ENCODE results near the gene HDAC5.
"Not testable (repeated sequence)": the region's sequence is repeated elsewhere in the genome, so short reads cannot be mapped to it uniquely, and the experiment has no call there.

The HDAC5 gene

DNA sequence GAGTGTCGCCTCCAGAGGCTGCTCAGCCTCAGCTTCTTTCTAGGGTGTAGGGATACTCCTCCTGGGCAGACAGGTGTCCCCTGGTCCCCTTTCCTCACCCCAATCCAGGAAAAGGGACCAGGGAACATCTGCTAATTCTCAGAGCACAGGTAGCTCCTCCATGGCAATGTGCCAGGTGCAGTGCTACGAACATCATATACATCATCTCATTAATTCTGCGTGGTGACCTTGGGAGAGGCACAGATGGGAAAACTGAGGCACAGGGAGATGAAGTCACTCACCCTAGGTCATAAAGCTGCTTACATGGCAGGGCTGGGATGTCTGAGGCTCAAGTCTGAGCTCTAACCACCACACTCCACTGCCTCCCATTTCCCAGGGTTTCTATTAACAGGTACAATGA, 11.7 kb downstream of the HDAC5 start:
- no peak for DNase-seq (ENCODE audit: low read depth)

DNA sequence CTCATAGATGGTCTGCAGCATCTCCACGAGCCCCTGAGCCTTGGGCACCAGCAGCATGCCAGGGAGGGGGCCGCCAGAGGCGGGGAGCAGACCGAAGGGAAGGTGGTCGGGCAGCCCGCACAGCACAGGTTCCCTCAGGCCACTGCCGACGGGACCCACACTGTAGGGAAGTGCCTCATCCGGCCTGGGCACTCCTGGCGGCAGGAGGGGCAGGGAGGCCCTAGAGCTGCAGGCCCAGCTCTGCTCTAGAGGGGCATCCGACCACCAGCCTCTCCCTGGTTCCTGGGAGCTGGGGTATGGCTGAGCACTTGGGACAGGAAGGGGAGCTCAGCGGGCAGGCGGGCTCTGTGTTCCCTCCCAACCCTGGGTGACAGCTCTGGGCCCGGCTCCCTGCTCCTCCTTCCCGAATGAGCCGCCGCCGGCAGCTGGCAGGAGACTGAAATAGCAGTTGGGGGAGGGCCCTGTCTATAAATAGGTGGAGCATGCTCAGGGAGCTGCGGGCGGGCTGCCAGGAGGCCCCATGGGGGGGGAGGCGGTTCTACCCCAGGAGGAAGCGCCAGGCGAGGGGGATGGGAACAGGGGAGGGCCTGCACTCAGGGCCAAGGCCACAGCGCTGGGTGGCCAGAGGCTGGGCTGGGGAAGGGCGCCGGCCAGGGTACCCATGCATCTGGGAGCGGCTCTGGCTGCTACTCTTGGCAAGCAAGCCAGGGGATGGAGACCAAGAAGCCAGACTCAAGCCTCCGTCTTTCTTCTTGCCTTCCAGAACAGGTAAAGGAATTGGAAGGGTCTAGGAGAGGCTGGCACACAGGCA, 12.4 kb downstream of the HDAC5 start:
- DNase-seq (ENCODE audit: low read depth) = peak; percentile 37

DNA sequence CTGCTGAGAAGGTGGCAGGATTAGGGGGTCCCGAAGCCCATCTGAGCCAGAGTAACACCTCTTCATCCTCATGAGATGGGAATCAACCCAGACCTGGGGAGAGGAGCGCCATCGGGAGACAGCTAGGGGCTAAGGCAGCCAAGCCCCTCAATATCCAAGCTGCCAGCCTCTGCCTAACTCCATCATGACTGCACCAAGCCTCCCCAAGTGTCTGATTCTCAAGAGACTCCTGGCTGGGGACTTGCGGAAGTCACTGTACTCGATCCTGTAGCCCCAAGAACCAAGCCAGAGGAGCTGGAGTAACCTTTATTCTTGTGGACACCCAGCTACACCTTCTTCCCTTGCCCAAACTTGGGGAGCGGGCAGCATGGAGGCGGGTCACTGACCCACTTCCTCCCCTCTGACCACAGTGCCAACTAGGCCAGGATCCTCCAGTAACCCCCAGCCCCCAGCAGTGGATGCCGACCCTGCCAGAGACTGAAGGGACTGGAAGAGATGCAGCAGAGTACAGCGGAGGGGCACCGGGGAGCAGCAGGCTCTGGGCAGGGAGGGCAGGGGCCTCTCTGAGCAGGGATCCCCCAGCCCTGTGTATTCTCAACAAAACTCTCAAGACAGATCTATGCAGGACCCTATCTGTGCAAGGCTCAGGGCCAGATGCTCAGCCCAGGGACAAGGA, 13.3 kb downstream of the HDAC5 start:
- DNase-seq (ENCODE audit: low read depth) = no peak

DNA sequence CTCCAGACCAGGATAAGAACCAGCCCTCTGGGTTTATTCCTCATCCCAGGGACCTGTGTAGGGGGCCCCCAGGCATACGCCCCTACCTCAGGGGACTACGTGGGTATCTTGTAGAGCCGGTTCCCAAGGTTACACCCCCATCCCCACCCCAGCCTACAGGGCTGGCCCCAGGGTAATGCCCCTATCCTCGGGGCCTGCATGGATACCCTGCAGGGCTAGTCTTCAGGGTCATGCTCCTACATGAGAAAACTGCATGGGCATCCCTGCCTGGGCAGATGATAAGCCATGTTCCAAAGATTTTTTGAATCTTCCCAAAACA, 14.2 kb downstream of the HDAC5 start:
- no peak for DNase-seq (ENCODE audit: low read depth)

DNA sequence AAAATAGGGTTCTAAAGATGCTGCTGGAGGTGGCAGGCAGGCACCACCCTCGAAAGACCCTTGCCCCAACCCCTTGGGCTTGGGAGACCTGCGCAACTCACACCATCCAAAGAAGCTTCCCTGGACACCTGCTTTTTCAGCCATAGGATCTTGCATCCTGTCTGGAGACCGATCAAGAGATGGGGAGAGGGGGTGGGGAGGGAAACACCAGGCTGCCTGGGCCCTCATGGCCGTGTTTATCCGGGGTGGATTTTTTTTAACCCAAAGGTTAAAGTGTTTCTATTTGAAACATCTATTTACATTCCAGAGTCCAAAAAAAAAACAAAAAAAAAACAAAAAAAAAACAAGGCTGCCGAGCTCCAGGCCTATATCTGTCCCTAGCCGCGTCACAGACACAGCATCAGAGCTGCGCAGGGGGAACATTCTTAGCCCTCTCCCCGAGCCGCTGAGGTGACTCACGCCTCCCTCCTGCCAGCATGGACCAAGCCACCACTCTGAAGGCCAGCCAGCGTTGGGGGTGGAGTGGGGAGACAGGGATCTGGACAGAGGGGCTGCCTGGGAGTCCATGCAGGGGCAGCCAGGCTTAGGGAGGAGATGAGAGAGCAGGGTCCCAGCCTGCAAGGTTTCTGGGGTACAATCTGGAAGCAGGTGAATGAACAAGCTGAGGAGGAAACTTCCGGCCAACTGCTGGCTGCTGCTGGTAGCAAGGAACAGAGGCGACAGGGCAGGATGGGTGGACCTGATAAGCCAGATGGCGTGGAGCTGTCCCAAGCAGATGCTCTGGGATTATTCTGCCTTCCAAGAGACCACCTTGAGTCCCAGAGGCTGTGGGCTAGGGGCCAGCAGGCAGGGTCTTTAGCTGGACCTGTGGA, 14.8 kb downstream of the HDAC5 start:
- no peak for DNase-seq (ENCODE audit: low read depth)

DNA sequence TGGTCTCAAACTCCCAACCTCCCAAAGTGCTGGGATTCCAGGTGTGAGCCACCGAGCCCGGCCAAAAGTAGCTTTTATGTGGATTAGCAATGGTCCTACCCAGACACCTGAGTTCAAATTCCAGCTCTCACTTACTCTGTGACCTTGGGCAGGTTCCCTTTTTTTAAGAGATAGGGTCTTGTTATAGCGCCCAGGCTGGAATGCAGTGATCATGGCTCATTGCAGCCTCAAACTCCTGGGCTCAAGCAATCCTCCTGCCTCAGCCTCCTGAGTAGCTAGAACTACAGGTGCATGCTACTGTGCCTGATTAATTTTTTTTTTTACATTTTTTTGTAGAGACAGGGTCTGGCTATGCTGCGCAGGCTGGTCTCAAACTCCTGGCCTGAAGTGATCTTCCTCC, 16.6 kb downstream of the HDAC5 start:
- no peak for DNase-seq (ENCODE audit: low read depth)

DNA sequence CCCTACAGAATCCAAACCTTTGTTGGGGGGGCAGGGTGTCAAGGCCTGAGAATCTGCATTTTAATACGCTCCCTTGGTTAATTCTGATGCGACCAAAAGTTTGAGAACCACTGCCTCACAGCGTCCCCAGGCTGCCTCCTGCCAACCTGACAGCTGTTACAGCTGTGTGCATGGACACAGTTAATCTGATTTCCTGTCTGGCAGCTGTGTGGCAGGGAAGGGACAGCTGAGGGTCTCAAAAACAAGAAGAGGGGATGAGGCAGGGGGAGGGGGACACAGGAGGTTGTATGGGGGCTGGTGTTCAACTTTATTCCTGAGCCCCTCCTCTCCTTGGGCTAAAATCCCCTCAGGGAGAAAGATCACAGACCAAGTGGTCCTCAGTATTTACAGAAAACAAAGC, 17.5 kb downstream of the HDAC5 start:
- DNase-seq (ENCODE audit: low read depth) = no peak

DNA sequence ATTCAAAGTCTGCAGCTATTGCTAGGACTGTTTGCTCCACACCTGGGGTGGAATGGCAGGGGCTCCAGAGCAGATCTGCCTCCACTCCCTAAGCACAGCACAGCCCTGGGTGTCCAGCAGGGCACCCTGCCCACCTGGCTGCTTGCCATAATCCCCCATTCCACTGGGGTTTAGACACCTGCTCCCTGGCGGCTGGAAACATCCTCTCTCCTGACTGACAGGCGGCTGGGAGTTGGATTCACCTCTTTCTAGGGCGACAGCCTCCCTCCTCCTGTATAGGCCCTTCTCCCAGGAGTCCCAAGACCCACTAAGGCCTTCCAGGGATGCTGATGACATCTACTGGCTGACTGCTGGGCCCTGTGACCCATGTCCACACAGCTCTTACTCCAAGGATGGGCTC, 18.0 kb downstream of the HDAC5 start:
- DNase-seq (ENCODE audit: low read depth) = no peak

DNA sequence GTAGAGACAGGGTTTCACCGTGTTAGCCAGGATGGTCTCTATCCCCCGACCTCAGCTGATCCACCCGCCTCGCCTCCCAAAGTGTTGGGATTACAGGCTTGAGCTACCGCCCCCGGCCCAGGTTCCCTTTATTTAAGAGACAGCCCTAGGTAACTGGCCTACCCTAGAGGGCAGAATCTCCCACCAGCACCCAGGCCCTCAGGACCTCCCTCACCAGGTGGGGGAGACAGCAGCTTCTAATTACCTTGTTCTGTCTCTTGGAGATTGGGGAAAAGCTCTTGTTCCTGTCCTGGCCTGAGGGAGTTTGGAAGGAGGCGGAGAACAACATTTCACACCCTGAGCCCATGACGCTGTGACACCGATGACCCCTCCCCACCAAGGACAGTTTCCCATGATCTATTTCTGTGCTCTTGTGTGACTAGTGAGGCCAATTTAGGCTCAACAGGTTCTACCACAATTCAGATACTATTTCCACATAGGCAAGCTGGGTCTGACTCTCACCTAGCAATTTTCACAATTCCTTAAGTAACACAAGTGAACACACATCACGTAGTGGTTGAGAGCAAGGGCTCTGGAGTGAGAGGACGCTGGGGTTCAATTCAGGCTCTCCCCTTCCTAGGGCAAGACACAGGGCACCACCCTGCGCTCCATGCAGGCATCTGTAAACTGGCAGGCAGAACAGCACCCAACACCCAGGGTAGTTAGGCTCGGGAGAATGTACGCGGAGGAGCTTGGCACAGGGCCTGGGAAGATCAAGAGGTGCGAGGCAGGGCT, 20.4 kb downstream of the HDAC5 start:
- DNase-seq (ENCODE audit: low read depth) = no peak

DNA sequence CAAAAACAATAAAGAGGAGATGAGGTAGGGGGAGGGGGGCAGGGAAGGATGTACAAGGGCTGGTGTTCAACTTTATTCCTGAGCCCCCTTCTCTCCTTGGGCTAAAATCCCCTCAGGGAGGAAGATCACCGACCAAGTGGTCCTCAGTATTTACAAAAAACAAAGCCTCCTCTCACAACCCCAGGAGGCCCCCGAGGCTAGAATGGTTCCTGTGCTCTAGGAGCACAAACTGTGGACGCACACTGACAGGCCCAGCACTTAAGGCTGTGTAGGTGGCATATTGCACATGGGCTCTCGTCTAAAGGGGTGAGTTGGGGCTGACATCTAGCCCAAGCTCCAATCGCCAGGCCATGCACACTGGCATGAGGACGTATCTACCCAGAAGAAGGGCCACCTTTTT, 21.6 kb downstream of the HDAC5 start:
- DNase-seq (ENCODE audit: low read depth) = not testable (repeated sequence)

DNA sequence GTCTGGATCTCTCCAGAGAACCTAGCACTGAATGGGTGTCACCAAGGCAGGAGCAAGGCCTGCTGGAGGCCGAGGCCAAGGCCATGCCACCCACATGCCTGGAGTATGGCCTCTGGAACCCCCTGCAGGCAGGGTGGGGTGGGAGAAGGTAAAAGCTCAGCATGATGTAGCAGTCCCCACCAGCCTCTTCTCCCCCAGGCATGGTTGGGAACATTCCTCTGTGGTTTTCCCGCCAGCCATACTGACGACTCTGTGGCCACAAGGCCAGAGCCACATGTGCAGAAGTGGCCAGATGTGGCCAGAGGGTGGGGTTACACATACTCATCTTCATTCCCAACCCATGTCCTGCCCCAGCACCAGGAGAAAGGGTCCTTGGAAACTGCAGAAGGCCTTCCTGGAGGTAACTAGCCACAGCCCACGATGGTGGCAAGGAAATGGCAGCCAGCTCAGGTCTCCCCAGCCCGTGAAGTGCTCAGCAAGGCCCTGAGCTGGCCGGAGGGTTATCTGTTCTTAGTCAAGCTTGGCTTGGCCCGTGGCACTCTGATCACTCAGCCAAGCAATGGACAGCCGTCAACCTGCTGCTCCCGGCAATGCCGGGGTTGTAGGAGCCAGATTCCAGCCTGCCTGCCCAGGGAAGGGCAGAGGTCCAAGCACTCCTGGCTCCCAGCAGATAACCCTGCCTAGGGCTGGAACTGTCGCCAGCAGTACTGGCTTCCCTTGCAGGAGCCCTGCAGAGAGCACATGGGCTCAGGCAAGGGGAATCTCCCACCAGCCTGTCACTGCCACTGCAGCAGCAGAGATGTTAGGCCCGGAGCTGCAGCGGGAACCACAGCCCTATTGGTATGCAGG, 26.1 kb downstream of the HDAC5 start:
- DNase-seq (ENCODE audit: low read depth) = no peak

DNA sequence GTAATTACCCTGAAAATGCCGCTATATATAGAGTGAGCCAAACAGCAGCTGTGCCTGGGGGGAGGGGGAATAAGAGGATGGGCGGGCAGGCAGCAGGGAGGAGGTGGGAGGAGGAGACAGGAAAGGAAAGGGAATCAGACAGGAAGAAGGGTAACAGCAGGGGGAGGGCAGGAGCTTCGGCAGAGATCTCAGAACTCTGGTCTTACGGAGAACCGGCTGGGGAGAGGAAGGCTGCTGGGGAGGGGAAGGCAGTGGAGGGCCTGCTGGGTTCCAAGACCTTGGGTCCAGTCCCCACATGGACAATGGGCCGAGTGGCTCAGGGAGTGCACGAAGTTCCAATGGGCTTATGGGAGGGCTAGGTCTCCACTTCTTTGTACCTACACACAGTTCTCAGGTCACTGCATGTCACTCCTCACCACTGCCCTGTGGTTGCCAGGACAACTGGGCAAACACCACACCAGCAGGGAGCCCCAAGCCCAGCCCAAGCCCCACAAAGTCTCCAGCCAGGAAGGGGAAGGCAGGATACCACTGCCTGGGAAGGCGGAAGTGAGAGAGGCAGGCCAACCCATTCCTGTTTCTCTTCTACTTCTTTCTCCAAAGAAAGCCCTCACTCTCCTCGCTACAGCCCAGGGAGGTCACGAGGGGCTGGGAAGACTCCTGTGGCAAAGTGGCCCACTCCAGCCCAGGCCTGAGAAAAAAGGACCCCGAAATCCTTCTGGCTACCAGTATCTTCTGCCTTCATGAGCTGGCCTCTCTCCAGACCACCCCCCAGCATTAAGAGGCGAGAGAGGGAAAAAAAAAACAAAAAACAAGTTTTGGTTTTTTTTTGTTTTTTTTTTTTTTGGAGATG, 27.6 kb downstream of the HDAC5 start:
- DNase-seq (ENCODE audit: low read depth) = no peak

DNA sequence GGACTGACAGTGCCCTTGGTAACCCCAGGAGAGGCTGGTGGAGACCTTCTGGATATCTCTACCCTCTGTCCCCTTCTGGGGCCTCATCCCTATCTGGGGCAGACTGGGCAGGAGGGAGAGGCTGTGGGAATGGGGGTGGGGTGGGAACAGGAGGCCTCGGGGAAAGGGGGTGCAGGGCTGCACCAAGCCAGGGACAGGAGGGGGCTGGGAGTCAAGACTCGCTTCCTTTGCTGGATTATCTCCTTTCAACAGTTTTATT, 28.1 kb downstream of the HDAC5 start:
- no peak for DNase-seq (ENCODE audit: low read depth)

DNA sequence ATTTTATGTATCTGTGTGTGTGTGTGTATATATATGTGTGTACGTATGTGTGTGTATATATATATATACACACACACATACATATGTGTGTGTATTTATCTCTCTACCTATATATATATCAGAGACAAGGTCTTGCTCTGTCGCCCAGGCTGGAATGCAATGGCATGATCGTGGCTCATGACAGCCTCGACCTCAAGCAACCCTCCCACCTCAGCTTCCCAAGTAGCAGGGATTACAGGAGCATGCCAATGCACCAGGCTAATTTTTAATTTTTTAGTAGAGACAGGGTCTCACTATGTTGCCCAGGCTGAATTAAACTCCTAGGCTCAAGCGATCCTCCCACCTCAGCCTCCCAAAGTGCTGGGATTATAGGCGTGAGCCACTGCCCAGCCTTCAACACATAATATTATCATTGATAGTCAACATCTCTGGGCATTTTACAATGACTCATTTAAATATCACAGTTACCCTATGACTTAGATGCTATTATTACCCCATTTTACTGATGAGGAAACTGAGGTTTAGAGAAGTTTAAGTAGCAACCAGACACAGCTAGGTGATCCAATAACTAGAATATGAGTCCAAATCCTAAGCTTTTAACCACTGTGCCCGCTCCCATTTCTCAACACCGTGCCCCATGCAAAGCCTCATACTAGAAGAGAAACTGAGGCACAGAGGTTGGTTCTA, 28.6 kb downstream of the HDAC5 start:
- no peak for DNase-seq (ENCODE audit: low read depth)

DNA sequence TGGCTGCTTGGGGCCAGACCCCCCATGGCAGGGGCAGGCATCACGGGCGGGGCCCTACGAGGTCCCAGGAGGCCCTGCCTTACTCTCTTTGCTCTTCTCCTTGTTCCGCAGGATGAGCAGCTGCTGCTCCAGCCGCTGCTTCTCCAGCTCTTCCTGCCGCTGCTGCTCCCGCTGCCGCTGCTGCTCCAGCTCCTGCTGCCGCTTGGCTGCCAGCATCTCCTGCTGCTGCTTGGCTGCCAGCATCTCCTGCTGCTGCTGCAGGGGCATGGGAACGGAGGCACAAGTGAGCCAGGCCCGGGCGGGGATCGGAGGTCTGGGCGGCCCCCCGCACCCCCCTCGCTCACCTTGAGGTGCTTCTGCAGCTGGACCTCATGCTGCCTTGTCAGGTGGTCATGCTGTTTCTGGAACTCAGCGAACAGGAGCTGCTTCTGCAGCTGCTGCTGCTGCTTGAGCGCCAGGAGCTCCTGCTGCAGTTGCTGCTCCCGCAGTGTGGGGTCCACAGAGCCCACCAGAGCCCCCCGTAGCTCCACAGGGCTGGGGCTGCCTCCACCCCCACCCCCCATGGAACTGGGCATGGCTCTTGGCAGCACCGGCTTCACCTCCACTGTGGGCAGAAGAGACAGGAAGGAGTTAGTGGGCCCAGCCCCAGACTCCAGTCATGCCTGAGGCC, 30.1 kb downstream of the HDAC5 start:
- no peak for DNase-seq (ENCODE audit: low read depth)

DNA sequence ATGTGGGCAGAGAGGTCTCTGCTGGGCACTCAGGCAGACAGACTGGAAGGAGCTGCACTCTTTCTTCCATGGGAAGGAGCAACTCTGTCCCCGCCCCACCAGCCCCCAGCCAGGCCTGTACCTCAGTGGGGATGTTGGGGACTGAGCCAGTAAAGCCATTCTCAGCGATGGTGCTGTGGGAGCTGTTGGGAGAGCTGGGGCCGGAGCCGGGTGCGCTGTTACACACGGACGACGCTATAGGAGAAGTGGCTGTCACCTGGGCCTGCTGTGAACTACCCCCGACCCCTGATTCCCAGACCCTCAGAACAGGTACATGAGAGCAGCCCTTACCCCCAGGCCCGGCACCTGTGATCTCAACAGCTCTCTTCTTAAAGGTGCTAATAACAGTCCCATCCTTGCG, 31.4 kb downstream of the HDAC5 start:
- DNase-seq (ENCODE audit: low read depth) = no peak

DNA sequence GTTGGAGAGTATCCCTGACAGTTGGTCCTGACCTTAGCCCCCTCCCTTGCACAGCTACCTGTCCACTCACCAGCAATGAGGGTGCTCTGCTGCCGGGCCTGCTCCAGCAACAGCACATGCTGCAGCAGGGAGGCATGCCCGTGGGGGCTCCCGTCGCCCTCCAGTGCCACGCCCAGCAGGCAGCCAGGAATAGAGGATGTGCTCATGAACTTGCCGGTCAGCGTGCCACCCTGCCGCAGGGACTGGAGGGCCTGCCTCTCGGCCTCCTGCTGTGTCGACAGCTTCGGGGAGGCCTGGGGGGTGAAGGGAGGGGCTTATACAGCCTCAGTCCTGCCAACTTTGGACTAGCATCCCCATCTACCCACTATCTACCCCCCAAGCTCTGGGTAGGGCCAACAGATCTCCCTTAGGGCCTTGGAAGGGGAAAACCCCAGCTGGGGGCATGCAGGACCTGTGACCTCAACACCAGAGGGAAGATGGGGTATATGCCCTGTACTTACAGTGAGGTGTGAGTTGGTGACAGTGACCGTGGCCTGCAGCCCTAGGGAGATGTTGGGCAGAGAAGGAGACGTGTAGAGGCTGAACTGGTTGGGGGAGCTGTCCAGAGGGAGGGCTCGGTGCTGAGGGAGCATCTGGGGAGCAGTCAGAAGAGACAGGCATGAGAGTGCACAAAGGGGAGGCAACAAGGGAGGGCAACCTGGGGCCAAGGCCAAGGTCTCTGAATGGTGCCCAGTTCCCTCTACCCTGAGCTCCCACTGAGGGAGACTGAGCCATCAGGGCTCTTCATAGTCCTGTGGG, 32.0 kb downstream of the HDAC5 start:
- DNase-seq (ENCODE audit: low read depth) = no peak

DNA sequence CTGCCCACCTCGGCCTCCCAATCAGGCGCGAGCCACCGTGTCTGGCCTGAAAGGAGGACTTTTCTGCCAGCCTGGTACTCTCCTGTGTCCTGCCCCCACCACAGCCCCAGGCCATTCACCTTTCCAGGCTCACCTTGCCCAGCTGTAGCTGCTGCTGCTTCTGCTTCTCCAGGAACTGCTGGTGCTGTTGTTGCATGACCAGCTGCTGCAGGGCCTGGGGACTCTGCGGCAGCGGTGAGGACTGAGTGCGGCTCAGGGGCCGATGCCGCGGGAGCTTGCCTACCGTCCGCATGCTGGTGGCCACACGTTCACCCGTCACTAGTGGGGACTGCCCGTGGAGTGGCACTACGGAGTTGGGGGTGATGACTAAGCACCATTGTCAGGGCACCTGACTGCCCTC, 35.2 kb downstream of the HDAC5 start:
- DNase-seq (ENCODE audit: low read depth) = no peak

DNA sequence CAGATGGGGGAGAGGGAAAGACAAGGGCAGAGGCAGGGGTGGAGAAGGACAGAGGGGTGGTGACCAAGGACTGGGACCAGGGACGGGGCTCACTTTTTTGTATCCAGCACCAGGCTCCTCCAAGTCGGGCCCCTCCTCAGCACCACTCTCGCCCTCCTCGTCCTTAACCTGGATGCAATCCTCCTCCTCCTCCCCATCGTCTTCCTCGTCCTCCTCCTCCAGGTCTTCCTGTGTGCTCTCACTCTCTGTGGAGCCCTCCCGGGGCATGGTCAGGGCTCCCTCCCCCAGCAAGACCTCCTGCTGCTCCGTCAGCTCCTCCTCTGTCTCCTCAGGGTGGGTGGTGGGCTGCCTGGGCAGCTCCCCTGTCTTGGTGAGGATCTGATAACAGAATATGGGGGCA, 36.1 kb downstream of the HDAC5 start:
- DNase-seq (ENCODE audit: low read depth) = no peak

All from activated T-cell treated with anti-CD3 and anti-CD28 coated beads for 1 hour (primary cell).